HL-60 (cell line): ENCODE results near the gene CDK5R1.

Experiments
- CTCF ChIP-seq: IDR thresholded peaks from one replicate; pipeline ENCODE4 v1.5.1; 2011; ENCODE audit warnings: low read length, control low read depth, inconsistent platforms; ENCODE audit not compliant: insufficient read depth
- SPI1 ChIP-seq: IDR thresholded peaks from 2 replicates; pipeline ENCODE4 v1.6.1; 2012; ENCODE audit warnings: low read depth, mild to moderate bottlenecking, borderline replicate concordance

DNA sequence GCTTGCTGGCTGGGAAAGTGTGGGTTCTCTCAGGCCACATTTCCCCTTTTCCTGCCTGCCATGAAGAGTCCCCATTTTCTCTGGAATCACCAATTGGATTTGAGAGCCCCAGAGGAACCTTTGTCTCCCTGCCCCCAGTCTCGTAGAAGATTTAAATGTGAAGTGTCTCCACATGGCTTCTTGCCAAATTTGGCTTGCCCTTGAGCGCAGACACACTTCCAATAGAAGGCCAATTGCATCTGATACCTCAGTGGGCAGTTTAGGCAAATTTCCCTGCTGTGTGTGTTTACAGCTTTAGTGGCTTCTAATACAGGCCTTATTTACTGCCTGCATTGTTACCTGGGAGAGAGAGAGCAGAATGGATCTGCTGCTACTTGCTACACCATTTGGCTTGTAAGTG lies 29.7 kb downstream of the CDK5R1 start:
- no peak for TF ChIP-seq CTCF
- no peak for TF ChIP-seq SPI1
